Epidermal melanocyte (primary cell): ENCODE measurements around the gene KIF17.
A peak's percentile ranks its signal among the peaks of the same experiment; 100 is the strongest.

ENCODE experiments used
- DNase-seq: peaks from one replicate; pipeline ENCODE4 v3.0.0; 2011; ENCODE audit warnings: low spot score; ENCODE audit not compliant: insufficient read length

KIF17 gene

GRCh38 chr1:20661207-20662109 is 56.3 kb downstream of the KIF17 start, which contains the start of gene DDOST:
DDOST (minus strand) TSS chr1:20661369; CDS start chr1:20661350, 19 bp downstream.
- DNase-seq = peak; percentile 98

- DNase-seq = no peak
These were observed 57.0 kb downstream of the KIF17 start for GRCh38 chr1:20660847-20661206.

GRCh38 chr1:20660363-20660762 is 57.4 kb downstream of the KIF17 start:
- no peak for DNase-seq

DNA sequence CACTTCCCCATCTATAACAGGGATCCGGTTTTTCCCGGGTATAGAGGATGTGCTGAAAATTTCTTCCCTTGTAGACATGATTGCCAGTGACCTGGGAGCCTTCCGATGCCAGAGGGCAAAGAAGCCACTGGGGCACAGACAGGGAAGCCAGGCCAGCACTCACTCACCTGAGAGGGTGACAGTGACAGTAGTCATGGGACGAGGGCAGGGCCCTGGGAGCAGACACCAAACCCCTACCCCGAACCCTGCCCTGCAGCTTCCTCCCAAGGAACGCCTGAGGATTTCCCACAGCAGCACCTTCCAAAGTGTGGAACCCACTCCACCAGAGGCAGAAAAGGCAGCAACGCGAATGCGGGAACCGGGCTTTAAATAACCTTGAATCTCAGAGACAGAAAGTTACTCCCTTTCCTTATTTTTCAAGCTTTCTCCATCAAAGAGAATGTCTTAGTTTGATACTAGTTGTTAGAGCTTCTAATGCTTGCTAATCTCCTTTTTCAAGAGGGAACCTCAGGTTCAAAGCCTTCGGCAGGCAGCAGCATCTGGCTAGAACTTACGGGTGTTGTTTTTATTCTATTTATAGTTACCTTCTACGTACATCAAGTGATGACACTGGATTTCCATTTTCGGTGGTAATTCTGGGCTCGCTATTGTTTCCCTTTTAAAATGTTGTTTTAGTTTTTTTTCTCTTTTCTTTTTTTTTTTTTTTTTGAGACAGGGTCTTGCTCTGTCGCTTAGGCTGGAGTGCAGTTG is 59.5 kb downstream of the KIF17 start:
- DNase-seq = no peak

- no peak for DNase-seq
These were observed 60.8 kb downstream of the KIF17 start for GRCh38 chr1:20657024-20657423.

- no peak for DNase-seq
These were observed 63.6 kb downstream of the KIF17 start for GRCh38 chr1:20654104-20654690.

- DNase-seq = no peak
These were observed 65.5 kb downstream of the KIF17 start for GRCh38 chr1:20652300-20652699.

GRCh38 chr1:20648946-20649345 is 68.9 kb downstream of the KIF17 start:
- DNase-seq = no peak

DNA sequence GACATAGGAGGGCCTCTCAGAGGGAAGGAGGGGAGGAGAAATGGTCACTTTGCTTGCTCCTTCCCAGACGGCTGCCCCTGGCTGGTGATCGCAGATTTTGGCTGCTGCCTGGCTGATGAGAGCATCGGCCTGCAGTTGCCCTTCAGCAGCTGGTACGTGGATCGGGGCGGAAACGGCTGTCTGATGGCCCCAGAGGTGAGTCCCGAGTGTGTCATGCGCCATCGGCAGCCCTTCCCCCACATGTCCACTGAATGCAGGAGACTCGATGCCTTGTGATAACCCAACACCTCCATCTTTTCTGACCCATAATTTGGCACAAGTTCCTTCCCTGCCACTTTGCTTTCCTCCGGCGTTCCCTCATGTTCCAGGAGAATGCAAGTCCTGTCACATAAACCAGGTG is 69.4 kb downstream of the KIF17 start:
- no peak for DNase-seq

GRCh38 chr1:20645414-20645813 is 72.4 kb downstream of the KIF17 start:
- DNase-seq = no peak

- DNase-seq = no peak
These were observed 73.4 kb downstream of the KIF17 start for GRCh38 chr1:20644416-20644815.

DNA sequence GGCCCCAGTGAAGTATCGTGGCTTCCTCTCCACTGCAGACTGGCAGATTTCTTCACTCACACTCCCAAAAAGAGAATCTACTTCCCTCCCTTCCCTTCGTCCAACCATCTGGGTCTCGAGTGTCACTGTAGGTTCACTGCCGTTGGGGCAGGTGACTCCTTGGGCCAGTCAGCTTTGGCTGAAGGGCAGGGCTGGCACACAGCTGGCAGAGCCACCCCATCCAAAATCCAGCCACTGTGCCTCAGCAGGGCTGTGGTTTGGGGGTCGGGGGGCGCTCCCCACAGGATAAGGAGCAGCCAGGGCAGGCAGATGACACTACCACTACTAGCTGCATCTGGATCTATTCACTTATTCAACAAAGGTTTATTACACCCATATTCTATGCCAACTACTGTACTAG is 74.7 kb downstream of the KIF17 start:
- DNase-seq = no peak

DNA sequence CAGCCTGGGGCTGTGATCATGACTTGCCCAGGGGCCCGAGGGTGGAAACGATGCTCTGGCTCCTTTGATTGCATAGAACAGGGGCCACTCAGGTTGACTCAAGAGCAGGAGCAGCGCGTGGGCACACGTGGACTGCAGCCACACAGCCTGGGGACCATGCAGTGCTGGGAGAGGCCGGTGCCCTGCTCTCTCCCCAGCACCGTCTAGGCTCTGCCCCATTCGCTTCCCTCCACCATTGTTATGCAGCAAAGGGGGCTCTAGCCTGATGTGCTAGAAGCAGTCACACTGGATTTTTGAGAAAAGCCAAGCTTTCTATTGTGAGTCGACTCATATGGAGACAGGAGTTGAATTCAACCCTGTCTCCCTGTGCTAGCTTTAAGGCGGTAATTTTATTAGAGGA is 75.8 kb downstream of the KIF17 start:
- DNase-seq = no peak

DNA sequence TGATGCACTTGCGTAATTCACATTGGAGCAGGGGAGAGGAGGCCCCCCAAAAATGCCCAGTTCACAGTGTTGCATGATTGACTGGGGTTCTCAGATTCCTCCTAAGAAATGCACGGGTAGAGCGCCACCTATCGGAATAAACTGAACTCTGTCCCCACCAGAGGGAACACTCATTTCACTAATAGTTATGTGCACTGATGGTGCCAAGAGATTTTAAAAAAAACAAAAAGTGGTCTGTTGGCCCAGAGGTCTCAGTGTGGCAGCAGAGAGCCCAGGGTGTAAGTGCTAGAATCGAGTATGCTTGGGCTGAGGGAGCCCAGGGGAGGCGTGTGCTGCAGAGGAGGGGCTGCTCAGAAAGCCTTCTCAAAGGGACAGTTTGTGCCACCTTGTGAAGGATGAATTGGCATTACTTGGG is 77.6 kb downstream of the KIF17 start:
- DNase-seq = peak; percentile 63

GRCh38 chr1:20636785-20637347 is 80.9 kb downstream of the KIF17 start:
- no peak for DNase-seq

- DNase-seq = peak; percentile 43
These were observed 83.2 kb downstream of the KIF17 start for GRCh38 chr1:20634594-20635084.

DNA sequence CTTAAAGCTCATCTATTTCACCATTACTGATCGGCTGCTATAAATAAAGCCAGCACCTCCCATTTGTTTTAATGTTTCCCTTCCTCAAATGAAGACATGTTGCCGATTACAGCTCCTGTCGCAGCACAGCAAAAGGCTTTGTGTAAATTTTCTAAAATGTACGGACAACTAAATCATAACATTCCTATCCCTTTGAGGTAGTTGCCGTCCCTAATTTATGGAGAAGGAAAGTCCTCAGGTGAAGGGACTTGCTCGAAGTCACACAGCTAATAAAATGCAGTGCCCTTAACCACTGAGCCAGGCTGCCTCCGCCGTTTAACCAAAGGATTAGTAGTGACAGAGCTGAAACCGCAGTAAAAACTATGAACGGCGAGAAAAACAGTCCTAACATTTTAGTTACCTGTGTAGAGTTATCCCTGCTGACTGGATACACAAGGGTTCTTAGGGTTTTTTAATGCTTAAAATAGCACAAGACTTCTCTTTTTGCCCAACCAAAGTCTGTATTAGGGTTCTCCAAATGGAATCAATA is 83.7 kb downstream of the KIF17 start:
- no peak for DNase-seq

- peak; percentile 78 for DNase-seq
These were observed 84.4 kb downstream of the KIF17 start, which contains the start of gene PINK1 for GRCh38 chr1:20633190-20634064. PINK1 (plus strand) TSS chr1:20633458; CDS start chr1:20633549, 91 bp downstream.

- no peak for DNase-seq
These were observed 85.4 kb downstream of the KIF17 start for GRCh38 chr1:20632386-20632785.

DNA sequence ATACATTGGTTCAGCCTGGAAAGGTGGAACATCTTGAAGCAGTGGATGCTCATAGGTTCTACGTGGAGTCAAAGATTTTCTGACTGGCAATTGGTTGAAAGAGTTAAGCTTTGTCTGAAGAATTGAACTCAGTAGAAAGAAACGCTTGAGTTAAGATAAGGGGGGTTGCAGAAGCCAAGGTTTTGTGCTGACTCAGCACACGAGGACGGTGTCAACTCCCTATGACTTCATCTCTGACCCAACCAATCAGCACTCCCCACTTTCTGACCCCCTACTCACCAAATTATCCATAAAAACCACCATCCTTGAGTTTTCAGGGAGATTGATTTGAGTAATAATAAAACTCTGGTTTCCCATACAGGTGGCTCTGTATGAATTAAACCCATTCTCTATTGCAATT is 87.1 kb downstream of the KIF17 start:
- DNase-seq = no peak
